Hematopoietic multipotent progenitor cell treated with erythropoietin and hydrocortisone succinate and interleukin-3 and kit ligand, for 6 days (in vitro differentiated cells): Measurements from ENCODE around the gene NYAP1.
A peak's percentile ranks its signal among the peaks of the same experiment; 100 is the strongest.
"Not testable (repeated sequence)": the region's sequence is repeated elsewhere in the genome, so short reads cannot be mapped to it uniquely, and the experiment has no call there.

Source experiments
- DNase-seq: peaks from one replicate; pipeline ENCODE4 v3.0.0-alpha.2; 2015

NYAP1 gene

DNA sequence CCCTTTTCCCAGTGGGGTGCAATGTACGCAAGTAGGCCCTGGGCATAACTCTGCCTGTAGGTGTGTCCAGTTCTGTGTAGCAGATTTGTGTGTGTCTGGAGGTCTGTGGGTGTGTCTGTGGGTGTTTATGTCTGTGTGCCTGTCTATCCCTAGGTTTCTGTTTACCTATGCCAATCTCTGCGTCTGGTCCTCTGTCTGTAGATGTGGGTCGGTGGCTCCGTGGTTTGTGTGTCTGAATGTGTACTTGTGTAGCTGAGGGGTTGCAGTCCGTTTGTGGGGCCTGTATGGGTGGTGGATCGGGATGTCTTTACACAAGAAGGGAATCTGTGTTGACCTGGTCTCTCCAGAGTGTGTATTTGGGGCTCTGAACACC is 932 bp downstream of the NYAP1 start:
- DNase-seq: no peak

DNA sequence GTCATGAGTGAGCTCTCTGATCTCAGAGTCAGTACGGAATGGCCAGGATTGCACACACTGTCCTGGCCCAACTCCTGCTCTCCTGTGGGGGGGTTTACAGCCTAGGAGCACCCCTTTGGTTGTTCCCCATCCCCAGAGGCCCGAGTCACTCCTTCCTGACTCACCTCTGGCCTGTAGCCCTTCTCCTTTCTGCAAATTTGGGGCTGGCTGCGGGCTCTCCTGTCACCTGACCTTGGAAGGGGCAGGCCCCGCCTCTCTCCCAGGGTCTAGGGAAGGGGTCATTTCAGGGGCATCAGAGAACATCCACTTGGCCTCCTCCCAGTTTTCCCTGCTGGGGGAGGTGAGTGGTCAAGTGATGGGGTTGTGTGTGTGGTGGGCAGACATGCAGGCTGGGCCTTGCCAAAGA is 1.7 kb downstream of the NYAP1 start:
- DNase-seq: no peak

DNA sequence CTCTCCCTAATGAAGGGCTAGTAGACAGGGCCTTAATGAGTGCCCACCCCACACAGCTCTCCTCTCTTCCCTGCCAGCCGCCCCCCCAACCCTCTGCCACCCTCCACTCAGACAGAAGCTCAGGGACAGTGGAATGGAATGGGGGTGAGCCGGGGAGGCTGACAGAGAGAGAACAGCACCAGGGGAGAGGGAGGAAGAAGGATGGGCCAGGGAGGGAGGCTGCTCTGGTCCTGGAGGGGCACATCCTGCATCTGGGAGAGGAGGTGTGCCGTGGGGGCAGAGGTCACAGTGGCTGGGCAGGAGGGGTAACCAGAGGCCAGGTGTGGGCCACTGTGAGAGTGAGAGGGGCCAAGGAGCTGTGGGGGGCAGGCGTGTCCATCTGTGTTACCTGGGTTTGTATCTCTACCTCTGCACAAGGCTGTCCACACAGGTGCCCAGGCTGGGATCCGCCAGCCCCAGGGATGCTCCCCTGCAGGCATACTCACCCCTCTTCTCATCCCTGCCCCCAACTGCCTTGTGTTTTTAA is 2.4 kb downstream of the NYAP1 start:
- DNase-seq: no peak

DNA sequence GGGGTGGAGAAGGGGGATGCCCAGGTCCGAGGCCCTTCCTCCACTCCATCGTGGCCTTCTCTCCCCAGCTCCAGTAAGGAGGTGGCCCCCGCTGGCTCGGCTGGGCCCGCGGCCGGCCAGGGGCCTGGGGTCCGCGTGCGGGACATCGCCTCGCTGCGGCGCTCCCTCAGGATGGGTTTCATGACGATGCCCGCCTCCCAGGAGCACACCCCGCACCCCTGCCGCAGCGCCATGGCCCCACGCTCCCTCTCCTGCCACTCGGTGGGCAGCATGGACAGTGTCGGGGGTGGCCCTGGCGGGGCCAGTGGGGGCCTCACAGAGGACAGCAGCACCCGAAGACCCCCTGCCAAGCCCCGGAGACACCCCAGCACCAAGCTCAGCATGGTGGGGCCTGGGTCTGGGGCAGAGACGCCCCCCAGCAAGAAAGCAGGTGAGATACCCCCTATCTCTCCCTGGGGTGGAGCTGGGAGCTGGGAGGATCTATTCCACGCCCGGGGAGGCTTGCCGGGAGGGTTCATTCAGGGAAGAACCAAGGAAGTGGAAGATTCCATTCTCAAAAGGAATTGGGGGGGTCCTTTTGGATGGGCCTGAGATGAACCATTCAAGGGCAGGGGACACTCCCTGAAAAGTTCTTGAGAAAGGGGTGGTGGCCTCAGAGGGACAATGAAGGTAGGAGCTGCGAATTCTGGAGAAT is 3.2 kb downstream of the NYAP1 start:
- DNase-seq: no peak

DNA sequence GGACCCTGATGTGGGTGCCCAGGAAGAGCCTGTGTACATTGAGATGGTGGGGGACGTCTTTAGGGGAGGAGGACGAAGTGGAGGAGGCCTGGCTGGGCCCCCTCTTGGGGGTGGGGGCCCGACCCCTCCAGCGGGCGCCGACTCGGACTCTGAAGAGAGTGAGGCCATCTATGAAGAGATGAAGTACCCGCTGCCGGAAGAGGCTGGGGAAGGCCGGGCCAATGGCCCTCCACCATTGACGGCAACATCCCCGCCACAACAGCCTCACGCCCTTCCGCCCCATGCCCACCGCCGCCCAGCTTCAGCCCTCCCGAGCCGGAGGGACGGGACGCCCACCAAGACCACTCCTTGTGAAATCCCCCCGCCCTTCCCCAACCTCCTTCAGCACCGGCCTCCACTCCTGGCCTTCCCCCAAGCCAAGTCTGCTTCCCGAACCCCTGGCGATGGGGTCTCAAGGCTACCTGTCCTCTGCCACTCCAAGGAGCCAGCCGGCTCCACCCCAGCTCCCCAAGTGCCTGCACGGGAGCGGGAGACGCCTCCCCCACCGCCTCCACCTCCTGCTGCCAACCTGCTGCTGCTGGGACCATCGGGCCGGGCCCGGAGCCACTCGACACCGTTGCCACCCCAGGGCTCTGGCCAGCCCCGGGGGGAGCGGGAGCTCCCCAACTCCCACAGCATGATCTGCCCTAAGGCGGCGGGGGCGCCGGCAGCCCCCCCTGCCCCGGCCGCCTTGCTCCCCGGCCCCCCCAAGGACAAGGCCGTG is 4.8 kb downstream of the NYAP1 start:
- DNase-seq: no peak

DNA sequence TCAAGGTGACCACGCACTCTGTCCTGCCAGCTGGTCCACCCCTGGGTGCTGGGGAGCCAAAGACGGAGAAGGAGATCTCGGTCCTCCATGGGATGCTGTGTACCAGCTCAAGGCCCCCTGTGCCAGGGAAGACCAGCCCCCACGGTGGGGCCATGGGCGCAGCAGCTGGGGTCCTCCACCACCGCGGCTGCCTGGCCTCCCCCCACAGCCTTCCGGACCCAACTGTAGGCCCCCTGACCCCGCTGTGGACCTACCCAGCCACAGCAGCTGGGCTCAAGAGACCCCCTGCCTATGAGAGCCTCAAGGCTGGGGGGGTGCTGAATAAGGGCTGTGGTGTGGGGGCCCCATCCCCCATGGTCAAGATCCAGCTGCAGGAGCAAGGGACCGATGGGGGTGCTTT is 5.4 kb downstream of the NYAP1 start:
- no peak for DNase-seq

DNA sequence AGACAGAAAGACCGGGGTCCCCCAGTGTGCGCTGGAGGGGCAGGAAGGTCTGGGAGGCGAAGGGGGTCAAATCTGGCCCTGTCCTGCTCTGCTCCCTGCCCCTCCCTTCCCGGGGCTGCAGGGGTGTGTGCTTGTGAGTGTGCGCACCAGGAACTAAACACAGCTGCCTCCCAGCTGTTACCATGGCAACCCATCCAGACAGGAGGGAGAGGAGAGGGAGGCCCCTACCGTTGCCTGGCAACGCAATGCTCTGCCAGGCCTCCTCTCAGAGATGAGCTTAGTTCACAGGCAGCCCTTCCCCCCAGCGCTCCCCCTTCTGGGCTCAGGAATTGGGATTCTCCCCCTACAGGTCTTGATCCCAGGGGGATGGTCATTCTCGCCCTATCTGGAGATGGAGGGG is 6.1 kb downstream of the NYAP1 start:
- peak; percentile 91 for DNase-seq

DNA sequence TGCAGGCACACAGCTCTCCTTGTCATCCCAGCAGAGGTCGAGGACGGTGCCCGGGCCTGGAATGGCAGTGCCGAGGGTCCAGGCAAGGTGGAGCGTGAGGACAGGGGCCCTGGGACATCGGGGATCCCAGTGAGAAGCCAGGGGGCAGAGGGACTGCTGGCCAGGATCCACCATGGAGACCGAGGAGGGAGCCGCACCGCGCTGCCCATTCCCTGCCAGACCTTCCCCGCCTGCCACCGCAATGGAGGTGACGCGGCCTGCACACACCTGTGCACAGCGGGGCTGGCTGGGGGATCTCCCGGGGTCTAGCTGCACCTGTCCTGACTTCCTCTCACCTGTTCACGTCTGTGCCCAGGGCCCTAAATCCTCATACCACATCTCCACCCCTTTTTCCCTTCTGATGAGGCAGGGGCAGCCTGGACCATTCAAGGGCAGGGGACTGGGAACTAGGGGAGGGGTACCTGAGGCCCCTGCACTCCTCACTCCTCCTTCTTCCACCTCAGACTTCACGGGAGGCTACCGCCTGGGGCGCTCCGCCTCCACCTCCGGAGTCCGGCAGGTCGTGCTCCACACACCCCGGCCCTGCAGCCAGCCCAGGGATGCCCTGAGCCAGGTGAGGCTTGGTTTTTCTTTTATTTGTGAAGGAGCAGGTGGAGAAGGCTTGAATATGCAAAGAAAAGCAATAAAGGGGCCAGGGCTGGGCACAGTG is 6.9 kb downstream of the NYAP1 start:
- DNase-seq: no peak

DNA sequence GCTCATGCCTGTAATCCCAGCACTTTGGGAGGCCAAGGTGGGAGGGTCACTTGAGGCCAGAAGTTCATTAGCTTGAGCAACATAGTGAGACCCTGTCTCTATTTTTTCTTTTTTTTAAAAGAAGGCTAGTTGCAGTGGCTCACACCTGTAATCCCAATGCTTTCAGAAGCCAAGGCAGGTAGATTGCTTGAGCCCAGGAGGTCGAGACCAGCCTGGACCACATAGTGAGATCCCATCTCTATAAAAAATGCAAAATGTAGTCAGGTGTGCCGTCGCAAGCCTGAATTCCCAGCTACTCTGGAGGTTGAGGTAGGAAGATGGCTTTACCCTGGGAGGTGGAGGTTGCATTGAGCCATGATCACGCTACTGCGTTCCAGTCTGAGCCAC is 7.5 kb downstream of the NYAP1 start:
- DNase-seq: no peak

DNA sequence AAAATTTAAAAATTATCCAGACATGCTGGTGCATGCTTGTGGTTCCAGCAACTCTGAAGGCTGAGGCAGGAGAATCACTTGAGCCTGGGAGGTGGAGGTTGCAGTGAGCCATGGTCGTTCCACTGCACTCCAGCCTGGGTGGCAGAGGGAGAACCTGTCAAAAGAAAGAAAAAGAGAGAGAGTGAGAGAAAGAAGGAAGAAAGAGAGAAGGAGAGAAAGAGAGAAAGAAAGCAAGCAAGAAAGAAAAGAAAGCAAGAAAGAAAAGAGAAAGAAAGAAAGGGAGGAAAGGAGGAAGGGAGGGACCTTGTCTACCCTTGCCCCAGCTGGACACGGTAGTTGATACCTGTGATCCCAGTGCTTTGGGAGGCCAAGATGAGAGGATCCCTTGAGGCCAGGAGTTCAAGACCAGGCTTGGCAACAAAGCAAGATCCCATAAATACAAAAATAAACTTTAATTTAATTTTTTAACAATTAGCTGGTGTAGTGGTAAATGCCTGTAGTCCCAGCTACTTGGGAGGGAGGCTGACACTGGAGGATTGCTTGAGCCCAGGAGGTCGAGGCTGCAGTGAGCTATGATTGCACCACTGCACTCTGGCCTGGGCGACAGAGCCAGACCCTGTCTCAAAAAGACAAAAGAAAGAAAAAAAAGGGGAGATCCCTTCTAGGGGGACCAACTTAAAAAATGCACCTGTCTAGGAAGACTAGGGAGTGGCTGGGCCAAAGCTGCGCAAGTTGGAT is 9.2 kb downstream of the NYAP1 start:
- no peak for DNase-seq

DNA sequence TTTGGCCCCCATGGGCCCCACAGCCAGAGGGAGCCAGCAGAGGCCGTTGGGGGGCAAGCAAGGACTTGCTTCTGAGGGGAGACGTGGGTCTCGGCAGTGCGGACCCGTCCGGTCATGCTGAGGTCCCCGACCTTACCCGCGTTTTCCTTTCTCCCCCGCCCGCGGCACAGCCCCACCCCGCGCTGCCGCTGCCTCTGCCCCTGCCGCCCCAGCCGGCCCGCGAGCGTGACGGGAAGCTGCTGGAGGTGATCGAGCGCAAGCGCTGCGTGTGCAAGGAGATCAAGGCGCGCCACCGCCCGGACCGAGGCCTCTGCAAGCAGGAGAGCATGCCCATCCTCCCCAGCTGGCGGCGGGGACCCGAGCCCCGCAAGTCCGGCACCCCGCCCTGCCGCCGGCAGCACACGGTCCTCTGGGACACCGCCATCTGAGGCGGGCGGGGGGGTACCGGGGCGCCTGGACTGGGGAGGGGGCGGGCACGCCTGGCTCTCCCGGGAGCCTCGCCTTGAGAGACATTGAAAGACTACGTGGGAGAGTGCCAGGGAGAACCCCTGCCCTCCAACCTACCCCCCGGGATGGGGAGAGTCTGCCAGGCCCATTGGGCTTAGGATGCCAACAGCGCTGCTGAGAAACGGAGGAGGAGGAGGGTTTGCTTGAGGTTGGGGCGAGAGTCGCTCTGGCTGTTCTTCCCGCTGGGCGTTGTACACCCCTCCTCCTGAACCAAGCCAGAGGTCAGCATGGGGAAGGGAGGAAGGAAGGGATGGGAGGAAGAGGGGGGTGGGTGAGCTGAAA is 9.9 kb downstream of the NYAP1 start:
- peak; percentile 75 for DNase-seq

DNA sequence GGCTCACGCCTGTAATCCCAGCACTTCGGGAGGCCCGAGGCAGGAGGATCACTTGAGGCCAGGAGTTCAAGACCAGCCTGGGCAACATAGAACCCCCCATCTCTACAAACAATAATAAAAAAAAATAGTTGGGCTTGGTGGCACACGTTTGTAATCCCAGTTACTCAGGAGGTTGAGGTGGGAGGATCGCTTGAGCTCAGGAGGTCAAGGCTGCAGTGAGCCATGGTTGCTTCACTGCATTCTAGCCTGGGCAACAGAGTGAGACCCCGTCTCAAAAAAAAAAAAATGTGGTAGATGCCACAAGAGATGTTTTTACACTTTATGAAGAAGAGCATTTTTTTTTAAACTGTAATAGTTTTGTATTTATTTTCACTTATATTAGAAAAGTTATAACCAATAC is 12.8 kb downstream of the NYAP1 start:
- no peak for DNase-seq

DNA sequence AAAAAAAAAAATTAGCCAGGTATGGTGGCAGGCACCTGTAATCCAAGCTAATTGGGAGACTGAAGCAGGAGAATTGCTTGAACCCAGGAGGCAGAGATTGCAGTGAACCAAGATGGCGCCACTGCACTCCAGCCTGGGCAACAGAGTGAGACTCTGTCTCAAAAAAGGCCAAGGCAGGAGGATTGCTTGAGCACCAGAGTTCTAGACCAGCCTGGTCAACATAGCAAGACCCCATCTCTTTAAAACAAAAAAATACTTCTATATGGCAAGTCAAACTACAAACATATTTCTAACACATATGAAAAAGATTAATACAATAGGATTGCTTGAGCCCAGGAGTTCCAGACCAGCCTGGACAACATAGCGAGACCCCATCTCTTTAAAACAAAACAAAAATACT is 17.0 kb downstream of the NYAP1 start:
- not testable (repeated sequence) for DNase-seq

DNA sequence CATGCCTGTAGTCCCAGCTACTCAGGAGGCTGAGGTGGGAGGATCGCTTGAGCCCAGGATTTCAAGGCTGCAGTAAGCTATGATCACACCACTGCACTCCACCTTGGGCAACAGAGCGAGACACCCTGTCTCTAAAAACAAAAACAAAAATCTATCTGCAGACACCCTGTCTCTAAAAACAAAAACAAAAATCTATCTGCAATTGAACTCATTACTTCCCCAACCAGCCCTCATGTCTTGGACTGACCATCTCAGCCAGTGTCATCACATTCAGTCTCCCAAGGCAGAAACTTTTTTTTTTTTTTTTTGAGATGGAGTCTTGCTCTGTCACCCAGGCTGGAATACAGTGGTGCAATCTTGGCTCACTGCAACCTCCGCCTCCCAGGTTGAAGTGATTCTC is 20.3 kb downstream of the NYAP1 start:
- not testable (repeated sequence) for DNase-seq

DNA sequence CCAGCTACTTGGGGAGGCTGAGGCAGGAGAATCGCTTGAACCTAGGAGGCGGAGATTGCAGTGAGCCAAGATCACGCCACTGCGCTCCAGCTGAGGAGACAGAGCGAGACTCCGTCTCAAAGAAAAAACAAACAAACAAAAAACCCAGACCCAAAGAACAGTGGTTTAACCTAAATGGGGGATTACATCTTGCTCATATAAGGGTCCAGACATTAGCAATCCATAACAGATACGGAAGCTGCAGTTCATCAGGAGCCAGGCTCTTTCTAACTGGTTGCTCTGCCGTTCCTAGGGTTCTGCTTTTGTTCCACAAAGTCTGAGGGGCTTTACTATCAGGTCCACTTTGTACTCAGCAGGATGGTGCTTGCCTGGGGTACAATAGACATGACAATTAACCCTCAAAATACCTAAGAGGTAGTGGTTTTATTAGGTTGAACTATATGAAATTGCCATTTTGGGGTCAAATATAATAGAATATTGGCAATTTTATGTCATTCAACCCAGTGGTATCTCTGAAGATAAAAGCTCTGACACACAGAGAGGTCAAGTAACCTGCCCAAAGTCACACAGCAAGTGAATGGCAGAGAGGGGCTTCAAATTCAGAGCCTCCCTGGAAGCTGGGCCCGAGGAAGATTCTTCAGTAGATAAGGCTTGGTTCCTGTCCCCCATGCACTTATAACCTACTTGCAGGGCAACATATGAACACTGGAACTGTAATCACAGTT is 21.3 kb downstream of the NYAP1 start:
- DNase-seq: no peak

DNA sequence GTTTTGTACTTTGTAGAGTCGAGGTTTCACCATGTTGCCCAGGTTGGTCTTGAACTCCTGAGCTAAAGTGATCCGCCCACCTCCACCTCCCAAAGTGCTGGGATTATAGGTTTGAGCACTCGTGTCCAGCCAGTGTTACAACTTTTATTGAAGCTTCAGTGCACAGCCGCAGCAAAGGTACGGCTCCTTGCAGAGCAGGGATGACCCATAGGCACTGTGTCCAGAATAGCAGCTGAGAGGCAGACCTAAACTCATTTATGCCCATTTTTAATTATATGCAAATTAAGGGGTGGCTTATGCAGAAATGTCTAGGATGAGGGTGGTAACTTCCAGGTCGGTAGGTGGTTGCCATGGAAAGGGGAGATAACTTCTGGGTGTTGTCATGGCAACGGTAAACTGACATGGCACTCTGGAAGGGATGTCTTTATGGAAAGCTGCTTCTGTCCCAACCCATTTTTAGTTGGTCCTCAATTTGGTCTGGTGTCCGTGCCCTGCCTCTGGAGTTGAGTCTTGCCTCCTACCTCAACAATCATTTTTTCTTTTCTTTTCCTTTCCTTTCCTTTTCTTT is 22.7 kb downstream of the NYAP1 start:
- peak; percentile 66 for DNase-seq

DNA sequence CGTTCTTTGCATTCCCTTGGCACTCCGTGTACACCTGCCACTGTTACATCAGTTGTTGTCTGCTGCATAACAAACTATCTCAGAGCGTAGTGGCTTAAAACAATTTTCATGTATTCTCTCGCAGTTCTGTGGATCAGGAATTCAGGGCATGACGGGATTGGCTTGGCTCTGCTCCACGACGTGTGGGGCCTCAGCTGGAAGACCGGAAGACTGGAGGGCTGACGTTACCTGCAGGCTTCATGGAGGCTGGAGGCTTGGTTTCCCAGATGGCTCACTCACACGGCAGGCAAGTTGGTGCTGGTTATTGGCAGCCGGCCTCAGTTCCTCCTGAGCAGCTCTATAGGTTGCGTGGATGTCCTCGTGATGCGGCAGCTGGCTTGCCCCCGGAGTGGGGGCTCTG is 25.5 kb downstream of the NYAP1 start:
- DNase-seq: no peak

DNA sequence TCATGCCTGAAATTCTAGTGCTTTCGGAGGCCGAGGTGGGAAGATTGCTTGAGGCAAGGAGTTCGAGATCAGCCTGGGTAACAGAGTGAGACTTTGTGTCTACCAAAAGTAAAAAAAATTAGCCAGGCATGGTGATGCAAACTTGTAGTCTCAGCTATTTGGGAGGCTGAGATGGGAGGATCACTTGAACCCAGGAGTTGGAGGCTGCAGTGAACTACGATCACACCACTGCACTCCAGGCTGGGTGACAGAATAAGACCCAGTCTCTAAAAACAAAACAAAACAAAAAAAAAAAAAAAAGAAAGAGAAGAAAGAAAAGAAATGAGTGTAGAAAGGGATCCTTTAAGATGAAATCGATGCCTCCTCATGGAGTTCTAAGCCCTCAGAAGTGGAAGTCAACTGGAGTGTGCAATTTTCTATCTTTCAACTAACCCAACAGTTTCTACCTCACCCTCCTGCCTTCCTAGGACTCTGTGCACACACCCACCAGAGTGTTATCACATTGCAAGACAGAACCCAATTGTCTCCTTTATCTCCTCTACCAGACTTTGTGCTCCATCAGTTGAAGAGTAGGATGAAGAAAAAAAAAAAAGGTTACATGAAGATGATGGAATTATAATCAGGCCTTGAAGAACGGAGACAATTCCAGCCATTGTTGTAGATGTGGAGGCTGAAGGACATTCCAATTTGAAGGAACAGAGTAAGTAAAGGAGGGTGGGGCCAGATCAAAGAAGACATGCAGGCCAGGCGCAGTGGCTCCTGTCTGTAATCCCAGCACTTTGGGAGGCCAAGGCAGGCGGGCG is 26.9 kb downstream of the NYAP1 start:
- DNase-seq: peak; percentile 98

DNA sequence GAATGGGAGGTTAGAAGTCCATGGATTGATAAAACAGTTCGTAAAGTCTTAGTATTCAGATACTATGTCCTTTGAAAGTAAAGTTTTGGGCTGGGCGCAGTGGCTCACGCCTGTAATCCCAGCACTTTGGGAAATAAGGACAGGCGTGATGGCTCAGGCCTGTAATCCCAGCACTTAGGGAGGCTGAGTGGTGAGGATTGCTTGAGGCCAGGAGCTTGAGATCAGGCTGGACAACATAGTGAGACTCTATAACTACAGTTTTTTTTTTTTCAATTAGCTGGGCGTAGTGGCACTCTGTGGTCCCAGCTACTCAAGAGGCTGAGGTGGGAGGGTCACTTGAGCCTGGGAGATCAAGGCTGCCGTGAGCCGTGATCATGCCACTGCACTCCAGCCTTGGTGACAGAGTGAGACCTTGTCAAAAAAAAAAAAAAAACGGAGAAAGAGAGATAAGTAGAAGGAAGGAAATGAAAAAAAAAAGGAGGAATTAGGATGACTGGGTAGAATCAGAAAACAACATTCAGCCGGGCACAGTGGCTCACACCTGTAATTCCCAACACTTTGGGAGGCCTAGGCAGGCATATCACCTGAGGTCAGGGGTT is 29.6 kb downstream of the NYAP1 start:
- DNase-seq: peak; percentile 62

DNA sequence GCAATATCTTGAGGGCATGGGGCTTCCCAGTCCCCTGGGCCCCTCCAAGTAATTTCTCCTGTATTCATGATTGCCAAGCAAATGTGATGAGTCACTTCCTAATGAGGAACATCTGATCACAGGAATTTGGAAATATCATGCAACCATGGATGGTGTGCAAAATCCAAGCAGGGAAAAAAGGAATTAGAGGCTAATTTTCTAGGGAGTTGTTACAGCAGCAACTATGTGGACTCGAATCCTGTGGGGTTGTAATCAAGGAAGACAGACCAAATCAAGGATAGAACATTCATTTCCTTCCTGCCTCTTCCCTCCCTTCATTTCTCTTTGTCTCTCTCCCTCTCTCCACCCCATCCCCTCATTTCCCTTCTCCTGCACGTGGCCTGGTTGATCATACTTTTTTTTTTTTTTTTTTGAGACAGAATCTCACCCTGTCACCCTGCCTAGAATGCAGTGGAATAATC is 31.4 kb downstream of the NYAP1 start:
- no peak for DNase-seq
